ENCODE measurements around the gene TARBP2. TPM values are rescaled to one million over a fixed set of nuclear protein-coding genes. Genes with fewer than 3 reads are reported as not detected.

Gene TARBP2
- polyA plus RNA-seq, 1 experiment: 44.9 TPM

- H3K27me3 ChIP-seq (ENCODE audit: control insufficient read depth, insufficient read depth, low read length): no peaks in the 10 kb centered on the region
- H3K36me3 ChIP-seq (ENCODE audit: control insufficient read depth, insufficient read depth, low read length): peaks cover 53% of the 10 kb centered on the region
- no peak overlapping the region for H3K4me3 ChIP-seq (ENCODE audit: low read depth, low read length)
- ChIA-PET CTCF (interaction anchor here (2.1 kb wide), 1 partner anchor 42 kb away, joined by 11 read pairs; no protein-coding TSS in a partner anchor), POLR2A (no interaction called here)
- no peak for DNase-seq (ENCODE audit: low read depth)
- TF ChIP-seq CTCF (IDR thresholded peaks at IDR 0.05; ENCODE audit: insufficient read depth, low read depth, low read length): no peak
Measured at GRCh38 chr12:53467082-53467481, 34.0 kb upstream of the TARBP2 start.

- CTCF ChIA-PET: interaction anchor here (2.1 kb wide), 1 partner anchor 41 kb away, joined by 11 read pairs; no protein-coding TSS in a partner anchor
- no peak for TF ChIP-seq CTCF (IDR thresholded peaks at IDR 0.05; ENCODE audit: insufficient read depth, low read depth, low read length)
- H3K27me3 ChIP-seq (ENCODE audit: control insufficient read depth, insufficient read depth, low read length): no peaks in the 10 kb centered on the region
- peaks cover 48% of the 10 kb centered on the region for H3K36me3 ChIP-seq (ENCODE audit: control insufficient read depth, insufficient read depth, low read length)
- POLR2A ChIA-PET: no interaction called here
- DNase-seq (ENCODE audit: low read depth): no peak
- H3K4me3 ChIP-seq (ENCODE audit: low read depth, low read length): no peak overlapping the region
Measured at GRCh38 chr12:53467880-53468279, 33.2 kb upstream of the TARBP2 start.

- peaks cover 45% of the 10 kb centered on the region for H3K36me3 ChIP-seq (ENCODE audit: control insufficient read depth, insufficient read depth, low read length)
- ChIA-PET POLR2A (no interaction called here), CTCF (interaction anchor here (2.1 kb wide), 1 partner anchor 40 kb away, joined by 11 read pairs; no protein-coding TSS in a partner anchor)
- H3K4me3 ChIP-seq (ENCODE audit: low read depth, low read length): no peak overlapping the region
- TF ChIP-seq CTCF (IDR thresholded peaks at IDR 0.05; ENCODE audit: insufficient read depth, low read depth, low read length): no peak
- no peak for DNase-seq (ENCODE audit: low read depth)
- no peaks in the 10 kb centered on the region for H3K27me3 ChIP-seq (ENCODE audit: control insufficient read depth, insufficient read depth, low read length)
Measured at GRCh38 chr12:53468282-53468681, 32.8 kb upstream of the TARBP2 start.

GRCh38 chr12:53472056-53472582, 29.0 kb upstream of the TARBP2 start:
- peaks cover 31% of the 10 kb centered on the region for H3K36me3 ChIP-seq (ENCODE audit: control insufficient read depth, insufficient read depth, low read length)
- no peak overlapping the region for H3K4me3 ChIP-seq (ENCODE audit: low read depth, low read length)
- POLR2A ChIA-PET: interaction anchor here (1.1 kb wide), 1 partner anchor 31 kb away, joined by 16 read pairs; the partner anchor contains the start of gene PRR13
- no peak for DNase-seq (ENCODE audit: low read depth)
- TF ChIP-seq CTCF (IDR thresholded peaks at IDR 0.05; ENCODE audit: insufficient read depth, low read depth, low read length): no peak
- H3K27me3 ChIP-seq (ENCODE audit: control insufficient read depth, insufficient read depth, low read length): no peaks in the 10 kb centered on the region
- CTCF ChIA-PET: interaction anchor here (0.6 kb wide), 2 partner anchors 149 to 441 kb away, joined by 3 to 4 read pairs; no protein-coding TSS in a partner anchor

- TF ChIP-seq CTCF (IDR thresholded peaks at IDR 0.05; ENCODE audit: insufficient read depth, low read depth, low read length): no peak
- POLR2A ChIA-PET: no interaction called here
- Histone ChIP-seq H3K36me3 (ENCODE audit: control insufficient read depth, insufficient read depth, low read length) (peaks cover 22% of the 10 kb centered on the region), H3K27me3 (ENCODE audit: control insufficient read depth, insufficient read depth, low read length) (no peaks in the 10 kb centered on the region), H3K4me3 (ENCODE audit: low read depth, low read length) (no peak overlapping the region)
- CTCF ChIA-PET: interaction anchor here (0.8 to 1.6 kb wide), 6 partner anchors 8 to 152 kb away, joined by 3 to 10 read pairs (median 3); partner anchors contain the start of gene AAAS
- no peak for DNase-seq (ENCODE audit: low read depth)
Measured at GRCh38 chr12:53474077-53474476, 27.0 kb upstream of the TARBP2 start.
